CD4-positive, alpha-beta T cell treated with Interferon gamma for 1 hour (primary cell): ENCODE data around the gene PRKCE.

ENCODE experiments used
- DNase-seq: peaks from one replicate; pipeline ENCODE4 v3.0.0-alpha.2; 2020

PRKCE gene

GRCh38 chr2:45786030-45786835 lies 134.8 kb downstream of the PRKCE start:
- no peak for DNase-seq

- DNase-seq = no peak
Measured at GRCh38 chr2:45786836-45787357, 135.4 kb downstream of the PRKCE start.

GRCh38 chr2:45788401-45788800 lies 136.9 kb downstream of the PRKCE start:
- DNase-seq = no peak

- DNase-seq = no peak
Measured at GRCh38 chr2:45789317-45789716, 137.8 kb downstream of the PRKCE start.

GRCh38 chr2:45789961-45790723 lies 138.7 kb downstream of the PRKCE start:
- no peak for DNase-seq

- no peak for DNase-seq
Measured at GRCh38 chr2:45793305-45793962, 142.0 kb downstream of the PRKCE start.

GRCh38 chr2:45794134-45794617 lies 142.7 kb downstream of the PRKCE start:
- DNase-seq = no peak

- DNase-seq = no peak
Measured at GRCh38 chr2:45796500-45796899, 145.0 kb downstream of the PRKCE start.

- DNase-seq = no peak
Measured at GRCh38 chr2:45797451-45798230, 146.2 kb downstream of the PRKCE start.

GRCh38 chr2:45799679-45800381 lies 148.4 kb downstream of the PRKCE start:
- no peak for DNase-seq

- no peak for DNase-seq
Measured at GRCh38 chr2:45802499-45803138, 151.1 kb downstream of the PRKCE start.

GRCh38 chr2:45804987-45805755 lies 153.7 kb downstream of the PRKCE start:
- no peak for DNase-seq

GRCh38 chr2:45806563-45807358 lies 155.3 kb downstream of the PRKCE start:
- no peak for DNase-seq

GRCh38 chr2:45808294-45808800 lies 156.9 kb downstream of the PRKCE start:
- no peak for DNase-seq

GRCh38 chr2:45809205-45809604 lies 157.7 kb downstream of the PRKCE start:
- no peak for DNase-seq

- no peak for DNase-seq
Measured at GRCh38 chr2:45812011-45812500, 160.6 kb downstream of the PRKCE start.

- no peak for DNase-seq
Measured at GRCh38 chr2:45813003-45813941, 161.8 kb downstream of the PRKCE start.

- no peak for DNase-seq
Measured at GRCh38 chr2:45814488-45814887, 163.0 kb downstream of the PRKCE start.
